ENCODE measurements around the gene LCN10. TPM values are rescaled to one million over a fixed set of nuclear protein-coding genes. Genes with fewer than 3 reads are reported as not detected.
"Not testable (repeated sequence)": the region's sequence is repeated elsewhere in the genome, so short reads cannot be mapped to it uniquely, and the experiment has no call there.

Gene LCN10
- total RNA-seq, 2 experiments from 2014 or later: 2.6 to 3.2 TPM

DNA sequence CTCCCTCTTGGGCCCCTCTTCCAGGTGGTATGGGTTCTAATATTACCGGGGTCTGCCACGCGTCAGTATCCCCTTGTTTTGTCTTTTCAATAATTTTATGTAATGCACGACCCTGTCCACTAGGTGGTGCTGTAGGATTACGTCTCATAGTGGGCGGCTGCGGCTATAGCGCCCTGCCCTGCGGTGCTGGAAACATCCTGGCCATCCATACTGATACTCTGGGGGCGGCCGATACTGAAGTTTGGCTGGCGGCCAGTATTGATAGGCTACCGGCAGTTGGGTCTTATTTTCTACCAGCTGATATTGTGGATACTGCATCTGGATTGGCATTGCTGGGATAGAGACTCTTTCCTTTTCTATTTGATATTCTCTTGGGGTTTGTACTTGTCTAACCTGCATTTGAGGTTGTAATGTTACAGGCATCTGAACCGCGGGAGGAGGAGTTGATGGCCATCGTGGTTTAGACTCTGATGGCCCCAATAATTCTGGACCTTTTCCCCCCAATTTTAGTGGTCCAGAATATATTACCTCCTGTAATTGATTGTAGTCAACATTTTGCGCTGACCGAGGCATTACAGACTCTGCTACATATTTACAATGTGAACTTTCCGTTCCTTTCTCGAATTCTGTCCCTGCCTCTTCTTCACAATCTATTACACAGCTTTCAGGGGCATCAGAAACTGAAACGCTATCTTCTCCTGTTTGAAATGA is 45.1 kb upstream of the LCN10 start:
- POLR2A ChIA-PET: interaction anchor here (1.2 to 1.3 kb wide), 2 partner anchors 51 to 60 kb away, joined by 3 read pairs; no protein-coding TSS in a partner anchor
- H3K27ac Mint-ChIP-seq: no peak overlapping the region

DNA sequence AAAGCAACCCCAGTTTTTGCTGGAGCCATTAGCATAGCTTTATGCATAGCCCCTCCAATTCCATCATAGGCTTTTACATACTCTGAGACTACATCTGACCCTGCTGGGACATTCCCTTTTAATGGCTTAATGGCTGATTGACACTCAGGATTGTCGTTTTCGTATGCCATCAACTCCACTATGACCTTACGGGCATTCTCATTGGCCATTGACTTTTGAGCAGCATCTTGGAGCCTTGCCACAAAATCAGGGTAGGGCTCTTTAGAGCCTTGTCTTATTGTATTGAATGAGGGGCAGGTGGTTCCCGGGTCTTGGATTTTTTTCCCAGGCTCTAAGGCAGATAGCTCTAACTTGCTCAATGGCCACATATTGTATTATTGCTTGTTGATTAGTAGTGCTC is 44.2 kb upstream of the LCN10 start:
- not testable (repeated sequence) for H3K36me3 Mint-ChIP-seq (ENCODE audit: low read depth); ATAC-seq; H3K4me3 Mint-ChIP-seq; DNase-seq; H3K27ac Mint-ChIP-seq; H3K9me3 Mint-ChIP-seq
- peaks cover 22% of the 10 kb centered on the region for H3K4me1 Mint-ChIP-seq (ENCODE audit: low read depth)
- intact Hi-C loops (cut with micrococcal nuclease): loop anchor here (5.0 kb wide), 2 partner anchors 55 to 250 kb away; partner anchors contain the start of gene AJM1
- peaks cover 10% of the 10 kb centered on the region for H3K27me3 Mint-ChIP-seq
- ChIA-PET POLR2A (interaction anchor here (0.8 to 1.3 kb wide), 2 partner anchors 27 to 51 kb away, joined by 3 read pairs; no protein-coding TSS in a partner anchor), CTCF (interaction anchor here (0.7 to 3.2 kb wide), 11 partner anchors 9 to 281 kb away, joined by 3 to 28 read pairs (median 4); partner anchors contain the start of gene RABL6)

More for the DNA sequence above, 45.1 kb upstream of the LCN10 start:
- intact Hi-C loops (cut with micrococcal nuclease): loop anchor here (5.0 kb wide), 2 partner anchors 54 to 249 kb away; partner anchors contain the start of gene AJM1
- Mint-ChIP-seq H3K9me3 (no peaks in the 10 kb centered on the region), H3K27me3 (peaks cover 10% of the 10 kb centered on the region), H3K4me1 (ENCODE audit: low read depth) (peaks cover 26% of the 10 kb centered on the region), H3K36me3 (ENCODE audit: low read depth) (peaks cover 1% of the 10 kb centered on the region), H3K4me3 (no peak overlapping the region)
- no peak for ATAC-seq
- CTCF ChIA-PET: interaction anchor here (0.8 to 3.2 kb wide), 16 partner anchors 10 to 312 kb away, joined by 3 to 28 read pairs (median 4); partner anchors contain the start of genes AJM1 and RABL6
- DNase-seq: peak; percentile 86
- TF ChIP-seq, protein P1, sequence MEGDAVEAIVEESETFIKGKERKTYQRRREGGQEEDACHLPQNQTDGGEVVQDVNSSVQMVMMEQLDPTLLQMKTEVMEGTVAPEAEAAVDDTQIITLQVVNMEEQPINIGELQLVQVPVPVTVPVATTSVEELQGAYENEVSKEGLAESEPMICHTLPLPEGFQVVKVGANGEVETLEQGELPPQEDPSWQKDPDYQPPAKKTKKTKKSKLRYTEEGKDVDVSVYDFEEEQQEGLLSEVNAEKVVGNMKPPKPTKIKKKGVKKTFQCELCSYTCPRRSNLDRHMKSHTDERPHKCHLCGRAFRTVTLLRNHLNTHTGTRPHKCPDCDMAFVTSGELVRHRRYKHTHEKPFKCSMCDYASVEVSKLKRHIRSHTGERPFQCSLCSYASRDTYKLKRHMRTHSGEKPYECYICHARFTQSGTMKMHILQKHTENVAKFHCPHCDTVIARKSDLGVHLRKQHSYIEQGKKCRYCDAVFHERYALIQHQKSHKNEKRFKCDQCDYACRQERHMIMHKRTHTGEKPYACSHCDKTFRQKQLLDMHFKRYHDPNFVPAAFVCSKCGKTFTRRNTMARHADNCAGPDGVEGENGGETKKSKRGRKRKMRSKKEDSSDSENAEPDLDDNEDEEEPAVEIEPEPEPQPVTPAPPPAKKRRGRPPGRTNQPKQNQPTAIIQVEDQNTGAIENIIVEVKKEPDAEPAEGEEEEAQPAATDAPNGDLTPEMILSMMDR (IDR thresholded peaks at IDR 0.05): peak; percentile 91

DNA sequence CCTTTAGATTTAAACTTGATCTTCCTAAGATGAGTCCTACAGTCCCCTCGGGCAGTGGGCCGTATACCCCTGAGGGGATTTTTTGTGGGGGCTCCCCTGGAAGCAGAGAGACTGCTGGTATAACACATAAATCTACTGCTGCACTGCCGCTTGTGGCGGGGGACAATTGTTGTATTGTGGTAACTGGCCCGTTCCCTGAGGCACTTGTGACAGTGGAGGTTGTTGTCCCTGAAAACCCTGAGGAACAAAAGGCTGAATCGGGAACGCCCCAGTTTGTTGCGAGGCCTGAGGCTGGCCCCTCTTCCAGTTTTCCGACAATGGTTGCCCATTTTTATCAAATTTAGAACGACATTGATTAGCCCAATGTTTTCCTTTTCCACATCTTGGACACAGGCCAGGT is 43.7 kb upstream of the LCN10 start:
- TF ChIP-seq, protein P1 (IDR thresholded peaks at IDR 0.05): no peak
- no peak for ATAC-seq
- intact Hi-C loops (cut with micrococcal nuclease): loop anchor here (5.0 kb wide), 2 partner anchors 56 to 251 kb away; partner anchors contain the start of gene AJM1
- H3K4me1 Mint-ChIP-seq (ENCODE audit: low read depth): peaks cover 20% of the 10 kb centered on the region
- no peak overlapping the region for H3K27ac Mint-ChIP-seq
- no peaks in the 10 kb centered on the region for H3K36me3 Mint-ChIP-seq (ENCODE audit: low read depth)
- no peak overlapping the region for H3K4me3 Mint-ChIP-seq
- no peak for DNase-seq
- H3K9me3 Mint-ChIP-seq: no peaks in the 10 kb centered on the region
- ChIA-PET POLR2A (interaction anchor here (0.8 kb wide), 1 partner anchor 27 kb away, joined by 3 read pairs; no protein-coding TSS in a partner anchor), CTCF (interaction anchor here (0.7 to 3.2 kb wide), 9 partner anchors 9 to 282 kb away, joined by 3 to 28 read pairs (median 4); partner anchors contain the start of gene RABL6)
- H3K27me3 Mint-ChIP-seq: peaks cover 10% of the 10 kb centered on the region

DNA sequence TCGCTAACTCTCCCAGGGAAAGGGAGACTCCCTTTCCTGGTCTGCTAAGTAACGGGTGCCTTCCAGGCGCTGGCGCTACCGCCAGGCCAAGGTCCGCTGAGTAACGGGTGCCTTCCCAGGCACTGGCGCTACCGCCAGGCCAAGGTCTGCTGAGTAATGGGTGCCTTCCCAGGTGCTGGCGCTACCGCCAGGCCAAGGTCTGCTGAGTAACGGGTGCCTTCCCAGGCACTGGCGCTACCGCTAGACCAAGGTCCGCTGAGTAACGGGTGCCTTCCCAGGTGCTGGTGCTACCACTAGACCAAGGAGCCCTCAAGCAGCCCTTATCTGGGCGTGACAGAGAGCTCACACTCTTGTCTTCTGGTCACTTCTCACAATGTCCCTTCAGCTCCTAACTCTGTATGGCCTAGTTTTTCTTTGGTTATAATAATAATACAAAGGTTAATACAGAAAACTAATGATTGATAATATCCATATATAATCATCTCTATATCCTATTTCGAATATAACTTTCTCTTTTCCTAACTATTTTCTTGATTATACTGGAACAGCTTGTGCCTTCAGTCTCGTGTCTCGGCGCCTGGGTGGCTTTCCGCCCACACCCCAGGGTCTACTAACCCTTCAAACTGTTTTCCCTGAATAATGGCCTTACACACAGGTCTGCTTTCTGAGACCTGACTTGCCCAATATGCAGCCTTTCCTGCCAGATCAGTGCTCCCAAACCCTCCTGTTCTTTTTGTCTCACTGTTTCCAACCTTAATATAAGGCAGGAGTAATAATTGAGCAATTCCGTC is 43.0 kb upstream of the LCN10 start:
- not testable (repeated sequence) for ATAC-seq; H3K9me3 Mint-ChIP-seq; DNase-seq; H3K36me3 Mint-ChIP-seq (ENCODE audit: low read depth); H3K27ac Mint-ChIP-seq; H3K4me3 Mint-ChIP-seq
- intact Hi-C loops (cut with micrococcal nuclease): loop anchor here (5.0 kb wide), 2 partner anchors 57 to 252 kb away; partner anchors contain the start of gene AJM1
- Mint-ChIP-seq H3K4me1 (ENCODE audit: low read depth) (peaks cover 20% of the 10 kb centered on the region), H3K27me3 (peaks cover 12% of the 10 kb centered on the region)
- POLR2A ChIA-PET: interaction anchor here (0.8 kb wide), 1 partner anchor 28 kb away, joined by 3 read pairs; no protein-coding TSS in a partner anchor
- CTCF ChIA-PET: interaction anchor here (0.9 to 3.2 kb wide), 5 partner anchors 8 to 249 kb away, joined by 3 to 28 read pairs (median 4); partner anchors contain the start of genes LCN8 and RABL6

DNA sequence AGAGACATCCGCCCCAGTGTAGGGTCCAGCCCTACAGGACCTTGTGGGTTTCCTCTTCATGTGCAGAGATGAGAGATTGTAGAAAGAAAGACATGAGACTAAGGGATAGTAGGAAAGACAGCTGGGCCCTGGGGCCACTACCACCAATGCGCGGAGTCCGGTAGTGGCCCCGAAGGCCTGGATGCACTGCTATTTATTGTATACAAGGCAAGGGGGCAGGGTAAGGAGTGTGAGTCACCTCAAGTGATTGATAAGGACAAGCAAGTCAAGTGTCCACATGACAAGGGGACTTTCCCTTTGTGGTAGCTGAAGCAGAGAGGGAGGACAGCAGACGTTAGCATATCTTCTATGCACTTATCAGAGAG is 42.2 kb upstream of the LCN10 start:
- Mint-ChIP-seq H3K4me3 (no peak overlapping the region), H3K4me1 (ENCODE audit: low read depth) (peaks cover 15% of the 10 kb centered on the region), H3K27me3 (peaks cover 12% of the 10 kb centered on the region), H3K9me3 (no peaks in the 10 kb centered on the region), H3K36me3 (ENCODE audit: low read depth) (no peaks in the 10 kb centered on the region), H3K27ac (no peak overlapping the region)
- ATAC-seq (no peak), DNase-seq (no peak)
- ChIA-PET CTCF (interaction anchor here (0.9 to 1.6 kb wide), 2 partner anchors 19 to 27 kb away, joined by 3 to 4 read pairs; partner anchors contain the start of gene LCN8), POLR2A (no interaction called here)
- intact Hi-C loops (cut with micrococcal nuclease): loop anchor here (5.0 kb wide), 2 partner anchors 57 to 252 kb away; partner anchors contain the start of gene AJM1
- TF ChIP-seq, protein P1 (IDR thresholded peaks at IDR 0.05): no peak

All from activated CD8-positive, alpha-beta T cell treated with anti-CD3 and anti-CD28 coated beads for 36 hours (primary cell).